SK-N-SH treated with all-trans-retinoic acid at 6 μM for 48 hours (cell line): ENCODE measurements around the gene SLC16A6.
"Not testable (repeated sequence)": the region's sequence is repeated elsewhere in the genome, so short reads cannot be mapped to it uniquely, and the experiment has no call there.

Source experiments
- ATAC-seq: fragments of 200-7000 bp; cut with Tn5 transposase; 3 replicates; pipeline ENCODE4 v1.9.1; 2020; ENCODE audit warnings: mild to moderate bottlenecking, moderate library complexity
- ARNTL ChIP-seq: fragments of 450-650 bp; formaldehyde crosslinking; IDR thresholded peaks from 2 replicates; pipeline ENCODE4 v1.5.0; 2020; ENCODE audit warnings: low read depth, mild to moderate bottlenecking, moderate library complexity, borderline replicate concordance
- CSDC2 ChIP-seq: fragments of 250-450 bp; sonication (Bioruptor Pico); IDR thresholded peaks from 2 replicates; pipeline ENCODE4 v1.5.0; 2020; ENCODE audit warnings: mild to moderate bottlenecking, moderate library complexity
- CSRNP3 ChIP-seq: fragments of 250-450 bp; sonication (Bioruptor Pico); IDR thresholded peaks from 2 replicates; pipeline ENCODE4 v1.5.1; 2021; ENCODE audit warnings: mild to moderate bottlenecking, moderate library complexity
- ESRRG ChIP-seq: fragments of 250-450 bp; sonication (Bioruptor Pico); IDR thresholded peaks from 2 replicates; pipeline ENCODE4 v1.6.1; 2021; ENCODE audit warnings: mild to moderate bottlenecking
- GLIS3 ChIP-seq: fragments of 250-450 bp; sonication (Bioruptor Pico); IDR thresholded peaks from 2 replicates; pipeline ENCODE4 v1.5.0; 2020; ENCODE audit warnings: mild to moderate bottlenecking, moderate library complexity
- OSR1 ChIP-seq: fragments of 250-450 bp; sonication (Bioruptor Pico); IDR thresholded peaks from 2 replicates; pipeline ENCODE4 v1.8.0; 2022; ENCODE audit warnings: moderate library complexity, mild to moderate bottlenecking, inconsistent platforms
- PATZ1 ChIP-seq: fragments of 250-450 bp; sonication (Bioruptor Pico); IDR thresholded peaks from 2 replicates; pipeline ENCODE4 v1.8.0; 2020; ENCODE audit warnings: mild to moderate bottlenecking, moderate library complexity, borderline replicate concordance
- POU6F1 ChIP-seq: fragments of 250-450 bp; sonication (Bioruptor Pico); IDR thresholded peaks from 2 replicates; pipeline ENCODE4 v1.8.0; 2021; ENCODE audit warnings: low read depth, mild to moderate bottlenecking, moderate library complexity, borderline replicate concordance
- PPARA ChIP-seq: fragments of 250-450 bp; sonication (Bioruptor Pico); IDR thresholded peaks from 2 replicates; pipeline ENCODE4 v1.5.0; 2020; ENCODE audit warnings: mild to moderate bottlenecking, borderline replicate concordance
- RARB ChIP-seq: fragments of 250-450 bp; sonication (Bioruptor Pico); IDR thresholded peaks from 2 replicates; pipeline ENCODE4 v1.8.0; 2021; ENCODE audit warnings: mild to moderate bottlenecking, moderate library complexity
- SNAI2 ChIP-seq: fragments of 250-450 bp; sonication (Bioruptor Pico); IDR thresholded peaks from 2 replicates; pipeline ENCODE4 v1.5.0; 2020; ENCODE audit warnings: mild to moderate bottlenecking, moderate library complexity
- TOX ChIP-seq: fragments of 250-450 bp; sonication (Bioruptor Pico); IDR thresholded peaks from 2 replicates; pipeline ENCODE4 v1.8.0; 2021; ENCODE audit warnings: mild to moderate bottlenecking, moderate library complexity, borderline replicate concordance
- ZFP3 ChIP-seq: fragments of 250-450 bp; sonication (Bioruptor Pico); IDR thresholded peaks from 2 replicates; pipeline ENCODE4 v1.5.0; 2020; ENCODE audit warnings: mild to moderate bottlenecking, moderate library complexity
- ZFP30 ChIP-seq: fragments of 450-650 bp; formaldehyde crosslinking; IDR thresholded peaks from 2 replicates; pipeline ENCODE4 v1.5.0; 2022; ENCODE audit warnings: mild to moderate bottlenecking, moderate library complexity
- ZNF70 ChIP-seq: fragments of 450-650 bp; formaldehyde crosslinking; IDR thresholded peaks from 2 replicates; pipeline ENCODE4 v1.5.0; 2020; ENCODE audit warnings: mild to moderate bottlenecking, moderate library complexity
- ZNF8 ChIP-seq: fragments of 450-650 bp; formaldehyde crosslinking; IDR thresholded peaks from 2 replicates; pipeline ENCODE4 v1.5.0; 2020; ENCODE audit warnings: mild to moderate bottlenecking, moderate library complexity

Gene SLC16A6

GRCh38 chr17:68238164-68238870, 52.6 kb downstream of the SLC16A6 start:
- TF ChIP-seq ZFP3 (CRISPR knock-in tag) (no peak), ZFP30 (no peak), ZNF70 (no peak)
- ATAC-seq = no peak

GRCh38 chr17:68237369-68238163, 53.4 kb downstream of the SLC16A6 start:
- not testable (repeated sequence) for ATAC-seq

GRCh38 chr17:68235336-68235791, 55.6 kb downstream of the SLC16A6 start:
- ATAC-seq = peak; percentile 28; the same call in 2 of the 3 replicates

GRCh38 chr17:68234726-68235335, 56.1 kb downstream of the SLC16A6 start:
- peak; percentile 87 for ATAC-seq

- ATAC-seq = not testable (repeated sequence)
Measured at GRCh38 chr17:68232741-68233140, 58.2 kb downstream of the SLC16A6 start.

- TF ChIP-seq CSDC2 (CRISPR knock-in tag) (no peak), ARNTL (CRISPR knock-in tag) (no peak), ZFP3 (CRISPR knock-in tag) (no peak)
- no peak for ATAC-seq
Measured at GRCh38 chr17:68231541-68231940, 59.4 kb downstream of the SLC16A6 start.

- not testable (repeated sequence) for ATAC-seq
Measured at GRCh38 chr17:68231131-68231530, 59.8 kb downstream of the SLC16A6 start.

- no peak for TF ChIP-seq PATZ1 (CRISPR knock-in tag)
- TF ChIP-seq OSR1 (CRISPR knock-in tag) = no peak
- TF ChIP-seq ARNTL (CRISPR knock-in tag) = no peak
- no peak for TF ChIP-seq SNAI2 (CRISPR knock-in tag)
- TF ChIP-seq RARB (CRISPR knock-in tag) = no peak
- no peak for TF ChIP-seq PPARA (CRISPR knock-in tag)
- no peak for TF ChIP-seq CSRNP3
- no peak for TF ChIP-seq ZFP3 (CRISPR knock-in tag)
- no peak for TF ChIP-seq ZNF8 (CRISPR knock-in tag)
- TF ChIP-seq ESRRG (CRISPR knock-in tag) = no peak
- TF ChIP-seq TOX = no peak
- TF ChIP-seq POU6F1 (CRISPR knock-in tag) = no peak
- TF ChIP-seq GLIS3 = no peak
- TF ChIP-seq, all 23 proteins: peak for 0
- ATAC-seq = no peak
Measured at GRCh38 chr17:68229619-68230018, 61.3 kb downstream of the SLC16A6 start.
